ENCODE measurements around the gene CFAP57.

Gene CFAP57

DNA sequence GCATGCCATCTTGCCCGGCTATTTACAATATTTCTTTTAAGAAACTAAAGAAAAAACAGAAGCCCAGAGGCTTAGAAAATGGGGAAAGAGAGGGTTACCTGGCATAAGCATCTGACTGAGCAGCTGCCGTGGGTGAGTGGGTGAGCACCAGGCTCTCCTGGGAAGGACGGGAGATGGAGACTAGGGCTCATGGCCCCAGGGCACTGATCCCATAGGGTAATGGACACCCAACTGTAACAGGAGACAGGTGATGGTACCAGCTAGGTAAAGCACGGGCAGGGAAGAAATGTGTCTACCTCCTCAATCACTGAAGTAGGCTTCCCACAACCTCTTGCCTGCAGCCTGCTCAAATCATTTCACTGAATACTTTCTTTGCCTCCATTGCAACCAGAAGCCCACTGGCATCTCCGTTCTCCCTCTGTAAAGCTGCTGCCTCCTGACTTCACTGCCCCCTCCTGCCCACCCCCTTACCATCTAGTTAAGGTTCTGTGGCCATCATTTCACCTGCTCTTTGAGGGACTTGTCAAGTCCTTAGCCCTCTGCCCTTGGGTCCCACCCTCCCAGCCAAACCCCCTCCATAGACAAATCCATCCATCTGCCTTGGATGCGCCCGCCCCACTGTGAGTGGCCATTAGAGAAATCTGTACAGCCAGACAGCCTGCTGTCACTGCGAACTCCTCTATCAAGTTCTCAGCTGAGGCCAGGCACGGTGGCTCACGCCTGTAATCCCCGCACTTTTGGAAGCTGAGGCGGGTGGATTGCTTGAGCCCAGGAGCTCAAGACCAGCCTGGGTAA, 103.9 kb downstream of the CFAP57 start:
- in situ Hi-C loops (cut with MboI; ENCODE audit: low sequenced_read_pairs): no loop called here

DNA sequence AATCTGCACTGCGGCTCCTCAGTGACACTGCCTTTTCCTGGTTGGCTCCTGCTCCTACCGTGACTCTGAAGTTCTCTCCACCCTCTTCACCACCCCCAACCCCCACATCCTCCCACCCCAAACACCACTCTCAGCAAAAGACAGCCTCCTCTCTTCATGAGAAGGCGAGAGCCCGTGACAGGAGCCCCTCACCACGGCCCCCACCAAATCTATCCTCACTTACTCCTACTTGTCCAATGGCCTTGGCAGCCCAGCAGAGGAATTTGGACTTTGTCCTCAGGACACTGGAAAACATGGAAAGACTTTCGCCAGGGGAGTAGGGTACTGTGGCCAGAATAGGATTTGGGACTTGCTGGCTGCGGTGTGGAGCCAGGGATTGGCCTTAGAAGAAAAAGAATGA, 104.5 kb downstream of the CFAP57 start:
- in situ Hi-C loops (cut with MboI; ENCODE audit: low sequenced_read_pairs): no loop called here

- in situ Hi-C loops (cut with MboI; ENCODE audit: low sequenced_read_pairs): no loop called here
These were observed 105.2 kb downstream of the CFAP57 start for GRCh38 chr1:43277116-43277876.

DNA sequence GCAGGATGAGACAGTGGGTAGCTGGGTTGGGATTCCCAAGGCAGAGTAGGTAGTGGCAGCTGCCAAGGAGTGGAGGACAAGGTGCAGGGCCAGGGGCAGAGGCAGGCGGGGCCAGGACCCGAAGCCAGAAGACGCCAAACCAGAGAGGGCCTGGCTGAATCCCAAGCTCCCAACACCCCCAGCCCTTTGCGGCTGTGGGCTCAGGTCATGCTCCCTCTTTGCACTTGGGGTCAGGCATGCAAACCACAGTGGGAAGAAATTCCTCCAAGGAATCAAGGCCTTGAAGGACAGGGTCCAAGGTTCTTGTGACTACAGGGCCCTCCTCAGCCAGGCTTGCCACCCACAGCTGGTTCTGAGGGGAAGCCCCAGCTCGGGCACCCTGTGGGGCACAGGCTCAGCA, 107.0 kb downstream of the CFAP57 start:
- in situ Hi-C loops (cut with MboI; ENCODE audit: low sequenced_read_pairs): no loop called here

GRCh38 chr1:43279666-43280065, 107.5 kb downstream of the CFAP57 start:
- in situ Hi-C loops (cut with MboI; ENCODE audit: low sequenced_read_pairs): no loop called here

GRCh38 chr1:43280692-43281091, 108.6 kb downstream of the CFAP57 start:
- in situ Hi-C loops (cut with MboI; ENCODE audit: low sequenced_read_pairs): no loop called here

DNA sequence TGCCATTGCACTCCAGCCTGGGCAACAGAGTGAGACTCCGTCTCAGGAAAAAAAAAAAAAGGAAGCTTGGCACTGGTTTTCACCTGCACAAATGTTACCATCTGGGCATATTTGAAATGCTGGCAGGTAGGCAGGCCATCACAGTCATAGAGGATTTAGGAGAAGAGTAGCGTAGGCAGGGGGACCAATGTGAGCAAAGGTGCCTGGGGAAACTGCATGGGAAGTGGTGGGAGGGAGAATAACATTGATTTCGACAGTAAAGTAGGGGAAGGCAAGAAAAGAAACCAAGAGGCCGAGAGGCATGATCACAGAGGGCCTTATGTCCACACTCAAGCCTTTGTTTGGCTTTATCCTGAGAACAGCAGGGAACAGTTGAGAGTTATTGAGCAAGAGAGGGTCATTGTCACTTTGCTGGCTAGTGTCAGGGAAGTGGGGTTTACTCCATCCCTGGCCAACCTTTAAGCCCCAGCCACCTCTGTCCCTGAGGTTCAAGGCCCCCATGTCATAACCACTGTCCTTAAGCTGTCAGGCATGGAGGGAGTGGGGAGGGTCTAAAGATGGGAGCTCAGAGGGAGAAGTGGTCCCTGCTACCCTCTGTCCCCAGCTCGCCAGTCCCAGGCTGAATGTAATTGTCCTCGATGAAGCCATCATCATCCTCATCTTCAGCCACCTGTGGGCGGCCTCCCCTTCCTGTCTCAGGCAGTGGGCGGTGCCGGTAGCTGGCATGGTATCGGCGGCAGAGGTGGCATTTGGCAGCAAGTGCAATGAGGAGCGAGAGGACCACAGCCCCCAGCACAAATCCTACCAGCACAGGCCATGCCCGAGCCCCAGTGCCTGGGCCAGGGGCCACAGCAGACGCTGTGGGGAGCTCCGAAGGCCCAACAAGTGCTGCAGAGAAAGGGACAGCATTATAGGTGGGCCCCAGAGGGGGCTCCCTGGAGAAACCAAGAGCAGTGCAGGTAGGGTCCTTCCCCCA, 110.4 kb downstream of the CFAP57 start:
- in situ Hi-C loops (cut with MboI; ENCODE audit: low sequenced_read_pairs): no loop called here

DNA sequence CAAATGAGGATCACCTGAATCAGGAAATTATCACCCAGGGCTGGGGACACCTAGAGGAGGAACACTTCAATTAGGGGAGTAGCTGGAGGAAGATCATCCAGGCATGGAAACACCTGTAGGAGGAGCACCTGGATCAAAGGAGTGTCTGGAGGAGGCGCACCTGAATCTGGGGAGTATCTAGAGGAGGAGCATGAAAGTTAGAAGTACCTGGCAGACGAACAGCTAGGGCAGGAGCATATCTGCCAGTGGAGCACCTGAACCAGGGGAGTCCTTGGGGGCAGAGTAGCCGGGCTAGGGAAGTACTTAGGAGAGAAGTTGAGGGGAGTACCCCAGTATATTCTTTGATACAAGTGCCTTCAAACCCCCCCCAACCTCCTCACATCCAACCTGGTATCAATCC, 111.9 kb downstream of the CFAP57 start:
- in situ Hi-C loops (cut with MboI; ENCODE audit: low sequenced_read_pairs): no loop called here

DNA sequence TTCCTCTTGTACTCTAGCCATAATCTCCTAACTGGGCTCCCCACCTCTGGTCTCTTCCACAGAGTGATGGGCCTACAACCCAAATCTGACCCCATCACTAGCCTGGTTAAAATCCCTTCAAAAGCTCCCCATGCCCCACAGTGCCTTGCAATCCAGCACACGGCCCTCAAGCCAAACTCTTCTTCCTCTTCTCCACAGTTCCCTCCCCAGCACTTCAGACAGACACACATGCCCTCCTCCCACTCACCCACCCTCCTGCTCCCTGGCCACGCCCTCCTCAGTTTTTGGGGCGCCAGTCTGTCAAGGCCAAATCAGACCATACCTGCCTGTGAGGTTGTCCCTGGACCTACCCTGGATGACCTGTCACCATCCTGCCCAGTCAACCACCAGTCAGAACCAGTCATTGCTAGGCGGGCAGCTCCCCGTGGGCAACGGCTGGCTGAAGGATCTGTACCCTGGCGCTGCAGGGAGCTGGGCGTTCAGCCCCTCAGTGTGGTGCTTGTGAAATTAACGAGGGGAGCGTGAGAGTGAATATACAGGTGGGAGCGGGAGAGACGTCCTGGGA, 112.5 kb downstream of the CFAP57 start:
- in situ Hi-C loops (cut with MboI; ENCODE audit: low sequenced_read_pairs): no loop called here

GRCh38 chr1:43285269-43285990, 113.3 kb downstream of the CFAP57 start, which contains the start of gene C1orf210:
Gene C1orf210, minus strand, starts transcription at chr1:43285581. Its CDS starts 2,311 bp downstream, at chr1:43283270.
- in situ Hi-C loops (cut with MboI; ENCODE audit: low sequenced_read_pairs): no loop called here

- in situ Hi-C loops (cut with MboI; ENCODE audit: low sequenced_read_pairs): no loop called here
These were observed 114.0 kb downstream of the CFAP57 start for GRCh38 chr1:43286115-43286514.

- in situ Hi-C loops (cut with MboI; ENCODE audit: low sequenced_read_pairs): no loop called here
These were observed 114.4 kb downstream of the CFAP57 start for GRCh38 chr1:43286533-43286932.

GRCh38 chr1:43288058-43288784, 116.1 kb downstream of the CFAP57 start:
- in situ Hi-C loops (cut with MboI; ENCODE audit: low sequenced_read_pairs): no loop called here

DNA sequence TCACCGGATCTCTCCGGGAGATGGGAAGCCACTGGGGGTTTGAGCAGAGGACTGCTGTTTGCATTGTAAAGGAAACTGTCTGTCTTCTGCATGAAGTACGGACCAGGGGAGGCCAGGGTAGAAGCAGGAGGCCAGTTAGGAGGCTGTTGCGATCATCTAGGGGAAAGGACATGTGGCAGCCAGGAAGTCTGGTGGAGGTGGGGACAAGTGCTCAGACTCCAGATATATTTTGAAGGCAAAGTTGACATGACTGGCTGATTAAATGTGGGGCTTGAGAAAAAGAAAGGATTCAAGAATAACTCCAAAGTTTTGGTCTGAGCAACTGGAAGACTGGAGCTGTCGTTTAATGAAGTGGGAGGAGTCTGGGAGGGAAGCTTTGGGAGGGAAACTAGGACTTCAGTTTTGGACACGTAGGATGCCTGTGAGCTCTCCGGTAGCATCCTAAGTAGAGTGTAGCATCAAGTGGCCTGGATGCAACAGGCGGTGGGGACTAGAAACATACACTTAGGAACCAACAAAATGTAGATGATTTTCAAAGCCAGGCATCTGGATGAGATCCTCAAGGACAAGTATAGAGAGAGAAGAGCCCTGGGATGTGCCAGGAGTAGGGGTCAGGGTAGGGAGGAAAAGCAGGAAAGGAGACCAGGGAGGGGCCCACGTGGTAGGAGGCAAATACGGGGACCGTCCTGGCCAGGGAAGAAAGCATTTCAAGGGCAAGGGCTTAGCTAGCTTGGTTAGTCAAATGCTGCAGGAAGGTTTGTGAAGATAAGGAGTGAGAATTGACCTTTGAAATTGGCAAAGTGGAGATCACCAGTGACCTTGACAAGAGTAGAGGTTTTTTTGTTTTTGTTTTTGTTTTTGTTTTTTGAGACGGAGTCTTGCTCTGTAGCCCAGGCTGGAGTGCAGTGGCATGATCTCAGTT, 116.9 kb downstream of the CFAP57 start:
- in situ Hi-C loops (cut with MboI; ENCODE audit: low sequenced_read_pairs): no loop called here

DNA sequence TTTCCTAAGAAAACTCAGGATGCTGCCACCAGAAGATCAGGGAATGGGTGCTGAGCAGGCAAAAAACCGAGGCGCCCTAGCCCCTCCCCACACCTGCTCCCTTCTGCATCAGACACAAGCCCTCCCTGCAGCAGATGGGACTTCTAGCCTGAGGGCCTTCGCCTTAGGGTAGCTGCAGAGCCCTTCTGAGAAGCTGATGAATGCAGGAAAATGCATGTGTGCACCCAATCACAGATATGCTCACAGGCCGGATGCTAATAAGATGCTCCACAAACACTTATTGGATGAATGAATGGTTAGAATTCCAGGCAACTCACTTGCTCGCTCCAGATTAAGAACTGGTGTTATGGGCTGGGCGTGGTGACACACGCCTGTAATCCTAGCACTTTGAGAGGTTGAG, 120.1 kb downstream of the CFAP57 start:
- in situ Hi-C loops (cut with MboI; ENCODE audit: low sequenced_read_pairs): no loop called here

DNA sequence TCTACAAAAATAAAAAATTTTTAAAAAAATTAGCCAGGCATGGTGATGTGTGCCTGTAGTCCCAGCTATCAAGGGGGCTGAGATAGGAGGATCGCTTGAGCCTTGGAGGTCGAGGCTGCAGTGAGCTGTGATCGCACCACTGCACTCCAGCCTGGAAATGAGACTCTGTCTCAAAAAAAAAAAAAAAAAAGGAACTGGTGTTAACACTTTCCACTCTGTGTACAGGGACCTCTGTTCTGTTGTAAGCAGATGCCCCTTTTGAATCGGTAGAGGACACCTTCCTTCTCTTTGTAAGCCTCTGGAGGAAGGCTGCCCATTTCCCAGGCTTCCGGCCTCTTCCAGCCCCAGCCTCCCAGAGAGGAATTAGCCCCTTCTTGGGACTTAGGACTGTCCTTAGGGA, 120.5 kb downstream of the CFAP57 start:
- in situ Hi-C loops (cut with MboI; ENCODE audit: low sequenced_read_pairs): no loop called here

DNA sequence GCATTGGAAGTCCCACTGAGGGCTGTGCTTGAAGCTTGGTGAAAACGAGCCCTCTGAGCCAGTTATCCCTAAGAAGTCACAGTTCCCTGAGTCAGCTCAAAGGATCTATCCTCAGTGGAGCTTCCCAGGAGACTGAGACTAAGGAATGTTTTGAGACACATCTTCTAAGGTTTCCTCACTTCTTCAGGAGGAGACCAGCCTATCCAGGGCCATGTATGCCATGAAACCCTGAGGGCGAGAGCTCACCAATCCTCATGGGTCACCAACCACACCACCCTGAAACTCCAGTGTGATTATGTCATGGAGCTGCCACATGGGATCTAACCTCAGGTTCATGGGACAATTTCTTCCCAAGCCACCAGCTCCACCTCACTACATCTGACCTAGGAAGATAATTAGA, 121.0 kb downstream of the CFAP57 start:
- in situ Hi-C loops (cut with MboI; ENCODE audit: low sequenced_read_pairs): no loop called here

Data from hTERT RPE-1 (cell line).